Ascending aorta (tissue), 2 donors: Measurements from ENCODE around the gene ESR1. TPM values are rescaled to one million over a fixed set of nuclear protein-coding genes. Genes with fewer than 3 reads are reported as not detected.

Experiments used
- DNase-seq, 2 donors: peaks; one replicate each; pipeline ENCODE4 v3.0.0-alpha.2; 2019; ENCODE audit warnings: low spot score in 2 of 2
- H3K27ac ChIP-seq, 2 donors: fragments of 200-600 bp; sonication (generic); one replicate each; pipeline ENCODE4 v1.5.1; 2016 to 2017; ENCODE audit warnings: mild to moderate bottlenecking in 1 of 2
- H3K27me3 ChIP-seq: fragments of 200-600 bp; sonication (generic); one replicate; pipeline ENCODE4 v1.5.1; 2017
- H3K36me3 ChIP-seq, 2 donors: fragments of 200-600 bp; sonication (generic); one replicate each; pipeline ENCODE4 v1.5.1; 2016
- H3K4me1 ChIP-seq, 2 donors: fragments of 200-600 bp; sonication (generic); one replicate each; pipeline ENCODE4 v1.5.1; 2016 to 2017; ENCODE audit warnings: mild to moderate bottlenecking in 1 of 2
- H3K4me3 ChIP-seq, 2 donors: fragments of 200-600 bp; sonication (generic); one replicate each; pipeline ENCODE4 v1.5.1; 2016 to 2017; ENCODE audit warnings: mild to moderate bottlenecking in 1 of 2
- H3K9me3 ChIP-seq, 2 donors: fragments of 200-600 bp; sonication (generic); one replicate each; pipeline ENCODE4 v1.5.1; 2016
- intact Hi-C: fragments of 100-400 bp; cut with DNase I; formaldehyde crosslinking; loops from one replicate; pipeline ENCODE4 v1.15.1; 2023
- total RNA-seq: library from RNA; depleted of rRNA; stranded (reverse); fragments of >200 nt; gene quantifications from one replicate; pipeline ENCODE4 v1.1.0, GENCODE V29; 2016
- TF ChIP-seq, protein P1 (sequence below), 3 experiments: fragments of 200-600 bp in 2 of 3; fragments of 450-650 bp in 1 of 3; sonication (generic) in 2 of 3; IDR thresholded peaks; one replicate each; pipeline ENCODE4 v1.5.1; 2016 to 2019; ENCODE audit warnings: antibody characterized with exemption in 3 of 3, mild to moderate bottlenecking in 1 of 3, moderate library complexity in 1 of 3

Gene ESR1
- total RNA-seq, 1 donor from 2014 or later, result 3.0 TPM

- no peaks in the 10 kb centered on the region for H3K27me3 ChIP-seq
- H3K27ac ChIP-seq, result no peak overlapping the region
- no peaks in the 10 kb centered on the region for H3K36me3 ChIP-seq
- no peak overlapping the region for H3K4me3 ChIP-seq
- H3K9me3 ChIP-seq, result no peaks in the 10 kb centered on the region
- no peak for DNase-seq
- H3K4me1 ChIP-seq, result peaks cover 6 to 17% of the 10 kb centered on the region in 2 donors
- intact Hi-C loops, result loop anchor here (10.0 kb wide), 1 partner anchor 813 kb away; no protein-coding TSS in a partner anchor
- TF ChIP-seq, protein P1, sequence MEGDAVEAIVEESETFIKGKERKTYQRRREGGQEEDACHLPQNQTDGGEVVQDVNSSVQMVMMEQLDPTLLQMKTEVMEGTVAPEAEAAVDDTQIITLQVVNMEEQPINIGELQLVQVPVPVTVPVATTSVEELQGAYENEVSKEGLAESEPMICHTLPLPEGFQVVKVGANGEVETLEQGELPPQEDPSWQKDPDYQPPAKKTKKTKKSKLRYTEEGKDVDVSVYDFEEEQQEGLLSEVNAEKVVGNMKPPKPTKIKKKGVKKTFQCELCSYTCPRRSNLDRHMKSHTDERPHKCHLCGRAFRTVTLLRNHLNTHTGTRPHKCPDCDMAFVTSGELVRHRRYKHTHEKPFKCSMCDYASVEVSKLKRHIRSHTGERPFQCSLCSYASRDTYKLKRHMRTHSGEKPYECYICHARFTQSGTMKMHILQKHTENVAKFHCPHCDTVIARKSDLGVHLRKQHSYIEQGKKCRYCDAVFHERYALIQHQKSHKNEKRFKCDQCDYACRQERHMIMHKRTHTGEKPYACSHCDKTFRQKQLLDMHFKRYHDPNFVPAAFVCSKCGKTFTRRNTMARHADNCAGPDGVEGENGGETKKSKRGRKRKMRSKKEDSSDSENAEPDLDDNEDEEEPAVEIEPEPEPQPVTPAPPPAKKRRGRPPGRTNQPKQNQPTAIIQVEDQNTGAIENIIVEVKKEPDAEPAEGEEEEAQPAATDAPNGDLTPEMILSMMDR (IDR thresholded peaks at IDR 0.05), result no peak
Measured at GRCh38 chr6:152107973-152108372, 300.5 kb downstream of the ESR1 start.

DNA sequence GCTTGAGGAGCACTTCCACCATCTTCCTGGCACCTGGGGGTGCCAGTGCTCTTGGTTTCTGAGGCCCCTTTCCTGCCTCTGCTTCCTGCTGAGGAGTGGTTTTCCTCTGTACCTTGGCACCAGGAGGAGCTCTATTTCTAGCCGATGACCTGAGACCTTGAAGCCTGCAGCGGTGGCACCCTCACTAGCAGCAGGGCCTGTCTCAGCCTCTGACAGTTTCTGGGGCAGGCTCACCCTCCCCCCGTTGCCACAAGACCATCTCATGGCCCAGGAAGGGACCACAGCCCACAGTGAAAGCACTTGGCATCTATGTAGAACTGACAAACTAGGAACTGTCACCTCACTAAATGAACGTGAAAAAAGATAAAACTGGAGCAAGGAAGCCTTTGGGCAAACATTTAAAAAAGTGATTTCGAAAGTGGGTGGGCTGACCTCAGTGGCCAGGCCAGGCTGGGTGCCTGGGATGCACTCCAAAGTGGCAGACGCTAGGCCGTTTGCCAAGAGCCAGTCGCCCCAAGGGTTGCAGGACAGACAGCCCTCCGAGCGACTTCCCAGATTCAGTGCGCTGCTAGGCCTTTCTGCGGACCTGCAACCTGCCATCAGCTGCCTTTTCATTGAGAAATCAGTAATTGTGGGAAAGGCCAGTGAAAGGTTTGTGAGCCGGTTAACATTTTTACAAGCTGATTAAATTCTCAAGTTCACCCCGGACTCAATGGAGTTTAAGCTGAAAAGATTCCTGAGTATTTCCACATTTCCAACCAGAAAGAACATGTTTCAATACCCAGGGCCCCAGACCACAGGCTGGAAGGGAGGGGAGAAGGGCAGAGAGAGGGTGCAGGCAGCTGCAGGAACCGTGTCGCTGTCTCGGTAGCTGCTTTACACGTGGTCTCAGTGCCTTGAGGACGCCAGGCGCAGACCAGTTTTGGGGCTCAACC, 303.7 kb downstream of the ESR1 start:
- no peak for DNase-seq
- Histone ChIP-seq H3K27ac (peak overlapping the region; percentile 70 to 80), H3K4me1 (peaks cover 6 to 17% of the 10 kb centered on the region in 2 donors), H3K36me3 (no peaks in the 10 kb centered on the region), H3K27me3 (no peaks in the 10 kb centered on the region), H3K4me3 (peak overlapping the region in 1 of 2 donors; percentile 9), H3K9me3 (no peaks in the 10 kb centered on the region)
- intact Hi-C loops, result no loop called here
- TF ChIP-seq, protein P1 (IDR thresholded peaks at IDR 0.05), result no peak

GRCh38 chr6:152112491-152113261, 305.2 kb downstream of the ESR1 start:
- peak in 1 of 2 donors; percentile 76 for DNase-seq
- Histone ChIP-seq H3K9me3 (no peaks in the 10 kb centered on the region), H3K36me3 (no peaks in the 10 kb centered on the region), H3K27me3 (no peaks in the 10 kb centered on the region), H3K4me1 (peaks cover 6 to 20% of the 10 kb centered on the region in 2 donors), H3K4me3 (no peak overlapping the region), H3K27ac (peak overlapping the region; percentile 70 to 80)
- intact Hi-C loops, result no loop called here
- TF ChIP-seq, protein P1 (IDR thresholded peaks at IDR 0.05), result no peak

- Histone ChIP-seq H3K9me3 (no peaks in the 10 kb centered on the region), H3K27me3 (no peaks in the 10 kb centered on the region), H3K4me1 (peaks cover 0 to 3% of the 10 kb centered on the region in 2 donors), H3K36me3 (peaks cover 27 to 31% of the 10 kb centered on the region in 2 donors), H3K27ac (peak overlapping the region in 1 of 2 donors; percentile 17), H3K4me3 (no peak overlapping the region)
- TF ChIP-seq, protein P1 (IDR thresholded peaks at IDR 0.05), result no peak
- DNase-seq, result no peak
- intact Hi-C loops, result no loop called here
Measured at GRCh38 chr6:152117156-152118133, 310.0 kb downstream of the ESR1 start.

DNA sequence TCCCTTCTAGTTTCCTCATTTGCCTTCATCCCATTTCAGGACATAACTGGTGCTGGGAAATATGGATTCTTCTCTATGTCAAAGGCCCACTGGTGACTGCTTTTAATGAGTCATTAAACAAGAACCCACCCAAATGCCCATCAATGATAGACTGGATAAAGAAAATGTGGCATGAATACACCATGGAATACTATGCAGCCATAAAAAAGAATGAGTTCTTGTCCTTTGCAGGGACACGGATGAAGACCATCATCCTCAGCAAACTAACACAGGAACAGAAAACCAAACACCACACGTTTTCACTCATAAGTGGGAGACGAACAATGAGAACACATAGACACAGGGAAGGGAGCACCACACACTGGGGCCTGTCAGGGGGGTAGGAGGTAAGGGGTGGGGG, 310.7 kb downstream of the ESR1 start:
- Histone ChIP-seq H3K4me3 (no peak overlapping the region), H3K36me3 (peaks cover 29 to 36% of the 10 kb centered on the region in 2 donors), H3K4me1 (peaks cover 0 to 3% of the 10 kb centered on the region in 2 donors), H3K27me3 (no peaks in the 10 kb centered on the region), H3K9me3 (no peaks in the 10 kb centered on the region), H3K27ac (no peak overlapping the region)
- no peak for DNase-seq
- TF ChIP-seq, protein P1 (IDR thresholded peaks at IDR 0.05), result no peak
- intact Hi-C loops, result no loop called here
